Measurements from ENCODE around the gene SGF29. TPM values are rescaled to one million over a fixed set of nuclear protein-coding genes. Genes with fewer than 3 reads are reported as not detected.
A peak's percentile ranks its signal among the peaks of the same experiment; 100 is the strongest.

The SGF29 gene
- total and polyA plus RNA-seq, 9 of the 15 experiments (the other 6 are each of a cell fraction or from before 2014, with no cell fraction given), result 2.6 to 36.1 (median 21.2) TPM

- TF ChIP-seq ELK3 (CRISPR knock-in tag; IDR thresholded peaks at IDR 0.05), result no peak
- TF ChIP-seq MYBL2 (IDR thresholded peaks at IDR 0.05; ENCODE audit: low read depth), result no peak
- TF ChIP-seq MYBL2 (CRISPR knock-in tag; IDR thresholded peaks at IDR 0.05; ENCODE audit: borderline replicate concordance), result no peak
- TF ChIP-seq NCOA6 (IDR thresholded peaks at IDR 0.05), result no peak
- no peak for TF ChIP-seq CBFA2T2 (conservative IDR thresholded peaks at IDR 0.05)
- peak; percentile 41; the same call in 1 of the 2 replicates for TF ChIP-seq BCOR (IDR thresholded peaks at IDR 0.05)
- TF ChIP-seq MEF2D (tag; conservative IDR thresholded peaks at IDR 0.05; ENCODE audit: low read depth), result peak; percentile 71; the same call in 1 of the 2 replicates
- no peak for TF ChIP-seq SMAD4 (CRISPR knock-in tag; conservative IDR thresholded peaks at IDR 0.05)
- TF ChIP-seq USF1 (CRISPR knock-in tag; IDR thresholded peaks at IDR 0.05), result peak; percentile 48; the same call in 1 of the 2 replicates
- 0 out of 2 replicates have a peak, but pooled peaks have one; percentile 6 for TF ChIP-seq THRB (CRISPR knock-in tag; conservative IDR thresholded peaks at IDR 0.05)
- TF ChIP-seq RB1 (IDR thresholded peaks at IDR 0.05; ENCODE audit: low read depth), result no peak
These were observed 19.0 kb upstream of the SGF29 start (continued) for GRCh38 chr16:28534542-28535373.
